RWPE2 (cell line): ENCODE results near the gene ABAT.

Source experiments
- ATAC-seq: fragments of 200-7000 bp; cut with Tn5 transposase; 3 replicates; pipeline ENCODE4 v1.9.1; 2021; ENCODE audit warnings: low read depth
- DNase-seq: peaks from one replicate; pipeline ENCODE4 v3.0.0-alpha.2; 2020; ENCODE audit warnings: low spot score
- H3K27ac ChIP-seq: fragments of 450-650 bp; 2 replicates; pipeline ENCODE4 v1.5.1; 2017; ENCODE audit warnings: mild to moderate bottlenecking; ENCODE audit not compliant: poor library complexity, severe bottlenecking
- H3K27me3 ChIP-seq: fragments of 250-450 bp; sonication (Bioruptor Pico); 2 replicates; pipeline ENCODE4 v1.5.1; 2021; ENCODE audit warnings: mild to moderate bottlenecking, moderate library complexity; ENCODE audit not compliant: insufficient read depth, poor library complexity, severe bottlenecking
- H3K36me3 ChIP-seq: fragments of 250-450 bp; sonication (Bioruptor Pico); 2 replicates; pipeline ENCODE4 v1.5.1; 2020; ENCODE audit warnings: low read depth, mild to moderate bottlenecking, moderate library complexity
- H3K4me1 ChIP-seq: fragments of 250-450 bp; sonication (Bioruptor Pico); 2 replicates; pipeline ENCODE4 v1.5.1; 2021; ENCODE audit warnings: mild to moderate bottlenecking, moderate library complexity; ENCODE audit not compliant: insufficient read depth, poor library complexity, severe bottlenecking
- H3K4me3 ChIP-seq: fragments of 250-450 bp; sonication (Bioruptor Pico); 2 replicates; pipeline ENCODE4 v1.5.1; 2021; ENCODE audit warnings: mild to moderate bottlenecking, moderate library complexity; ENCODE audit not compliant: severe bottlenecking
- H3K9me3 ChIP-seq: fragments of 250-450 bp; sonication (Bioruptor Pico); 2 replicates; pipeline ENCODE4 v1.5.1; 2021; ENCODE audit warnings: mild to moderate bottlenecking, moderate library complexity; ENCODE audit not compliant: severe bottlenecking
- TF ChIP-seq, protein P1 (sequence below): fragments of 450-650 bp; IDR thresholded peaks from one replicate; pipeline ENCODE4 v1.5.1; 2017; ENCODE audit warnings: mild to moderate bottlenecking, moderate library complexity; ENCODE audit not compliant: poor library complexity, severe bottlenecking

The ABAT gene

DNA sequence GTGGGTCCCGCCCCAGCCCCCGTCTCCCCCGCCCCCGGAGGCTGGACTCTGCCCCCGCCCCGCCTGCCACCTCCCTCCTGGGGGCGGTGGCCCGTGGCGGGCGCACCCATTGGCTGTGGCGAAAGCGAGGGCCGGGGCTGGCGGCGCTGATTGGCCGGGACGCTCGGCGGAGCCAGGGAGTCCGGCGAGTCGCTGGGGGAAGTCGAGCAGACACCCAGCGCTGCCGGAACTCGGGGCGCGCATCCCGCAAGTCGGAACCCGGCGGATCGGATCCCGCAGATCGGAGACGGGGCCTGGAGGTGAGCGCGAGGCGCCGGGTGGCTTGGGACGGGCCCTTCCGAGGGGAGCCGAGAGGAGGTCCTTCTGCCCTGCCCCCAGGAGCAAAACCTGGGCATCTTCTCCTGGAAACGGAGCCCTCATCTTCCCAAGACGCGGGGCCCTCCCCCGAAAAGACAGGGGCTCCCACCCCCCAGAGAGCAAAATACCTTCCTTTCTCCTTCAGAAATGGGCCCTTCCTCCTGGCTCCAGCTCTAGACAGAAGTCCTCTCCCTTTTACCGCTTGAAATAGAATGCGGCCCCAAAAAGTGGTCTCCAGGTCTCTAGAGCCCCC lies at the start of gene ABAT:
TSS of gene ABAT (plus strand) at position 205 of the 610 bp plus-strand sequence. CDS start 61,123 bp downstream, outside the sequence.
- no peaks in the 10 kb centered on the region for H3K36me3 ChIP-seq
- H3K4me1 ChIP-seq, result peaks cover 37% of the 10 kb centered on the region
- H3K4me3 ChIP-seq, result peak within 1 kb of the TSS; percentile 45
- peaks cover under 1% of the 10 kb centered on the region for H3K9me3 ChIP-seq
- DNase-seq (peak; percentile 88), ATAC-seq (peak; percentile 82)
- TF ChIP-seq, protein P1, sequence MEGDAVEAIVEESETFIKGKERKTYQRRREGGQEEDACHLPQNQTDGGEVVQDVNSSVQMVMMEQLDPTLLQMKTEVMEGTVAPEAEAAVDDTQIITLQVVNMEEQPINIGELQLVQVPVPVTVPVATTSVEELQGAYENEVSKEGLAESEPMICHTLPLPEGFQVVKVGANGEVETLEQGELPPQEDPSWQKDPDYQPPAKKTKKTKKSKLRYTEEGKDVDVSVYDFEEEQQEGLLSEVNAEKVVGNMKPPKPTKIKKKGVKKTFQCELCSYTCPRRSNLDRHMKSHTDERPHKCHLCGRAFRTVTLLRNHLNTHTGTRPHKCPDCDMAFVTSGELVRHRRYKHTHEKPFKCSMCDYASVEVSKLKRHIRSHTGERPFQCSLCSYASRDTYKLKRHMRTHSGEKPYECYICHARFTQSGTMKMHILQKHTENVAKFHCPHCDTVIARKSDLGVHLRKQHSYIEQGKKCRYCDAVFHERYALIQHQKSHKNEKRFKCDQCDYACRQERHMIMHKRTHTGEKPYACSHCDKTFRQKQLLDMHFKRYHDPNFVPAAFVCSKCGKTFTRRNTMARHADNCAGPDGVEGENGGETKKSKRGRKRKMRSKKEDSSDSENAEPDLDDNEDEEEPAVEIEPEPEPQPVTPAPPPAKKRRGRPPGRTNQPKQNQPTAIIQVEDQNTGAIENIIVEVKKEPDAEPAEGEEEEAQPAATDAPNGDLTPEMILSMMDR, result no peak
- H3K27ac ChIP-seq, result peak within 1 kb of the TSS; percentile 95
- no peaks in the 10 kb centered on the region for H3K27me3 ChIP-seq

DNA sequence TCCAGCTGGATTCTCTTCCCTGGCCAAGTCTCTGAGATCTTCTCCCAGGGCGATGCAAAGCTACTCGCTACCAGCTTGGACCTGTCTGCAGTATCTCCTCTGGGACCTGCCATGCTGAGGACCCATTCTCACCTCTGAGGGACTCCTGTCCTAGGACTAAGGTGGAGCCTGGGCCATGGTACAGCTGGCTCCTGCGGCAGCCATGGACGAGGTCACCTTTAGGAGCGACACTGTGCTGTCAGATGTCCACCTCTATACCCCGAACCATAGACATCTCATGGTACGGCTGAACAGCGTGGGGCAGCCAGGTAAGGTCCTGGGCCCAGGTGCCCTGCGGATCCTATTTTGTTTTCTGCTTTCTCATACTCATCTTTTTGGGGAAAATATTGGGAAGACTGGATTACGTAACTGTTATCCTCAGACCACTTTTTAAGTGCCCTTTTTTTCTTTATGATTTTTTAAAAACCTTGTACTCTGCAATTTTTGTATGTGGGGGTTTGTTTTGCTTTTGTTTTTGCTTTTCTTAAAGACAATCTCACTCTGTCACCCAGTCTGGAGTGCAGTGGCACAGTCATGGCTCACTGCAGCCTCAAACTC lies 48.8 kb upstream of the ABAT start:
- Histone ChIP-seq H3K27me3 (no peaks in the 10 kb centered on the region), H3K9me3 (no peaks in the 10 kb centered on the region), H3K4me3 (no peak overlapping the region), H3K4me1 (peaks cover 14% of the 10 kb centered on the region), H3K36me3 (peaks cover 68% of the 10 kb centered on the region), H3K27ac (no peak overlapping the region)
- ATAC-seq, result no peak
- DNase-seq, result no peak
- TF ChIP-seq, protein P1, result no peak

DNA sequence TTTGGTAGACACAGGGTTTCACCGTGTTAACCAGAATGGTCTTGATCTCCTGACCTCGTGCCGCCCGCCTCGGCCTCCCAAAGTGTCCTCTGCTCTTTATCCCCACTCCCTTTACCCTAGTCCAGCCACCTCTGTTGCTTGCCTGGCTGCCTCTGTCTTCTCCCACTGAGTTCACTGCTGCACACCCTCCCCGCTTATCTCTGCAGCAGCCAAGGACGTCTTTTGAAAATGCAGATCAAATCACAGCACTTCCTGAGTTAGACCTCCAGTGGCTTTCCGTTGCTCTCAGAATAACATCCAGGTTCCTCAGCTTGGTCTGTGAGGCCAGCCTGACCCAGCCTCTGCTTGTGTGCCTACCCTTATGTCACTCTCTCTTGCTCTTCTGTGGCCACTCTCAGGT lies 47.5 kb upstream of the ABAT start:
- TF ChIP-seq, protein P1, result no peak
- Histone ChIP-seq H3K27me3 (no peaks in the 10 kb centered on the region), H3K27ac (no peak overlapping the region), H3K4me3 (no peak overlapping the region), H3K4me1 (peaks cover 11% of the 10 kb centered on the region), H3K9me3 (no peaks in the 10 kb centered on the region), H3K36me3 (peaks cover 80% of the 10 kb centered on the region)
- no peak for ATAC-seq
- no peak for DNase-seq

DNA sequence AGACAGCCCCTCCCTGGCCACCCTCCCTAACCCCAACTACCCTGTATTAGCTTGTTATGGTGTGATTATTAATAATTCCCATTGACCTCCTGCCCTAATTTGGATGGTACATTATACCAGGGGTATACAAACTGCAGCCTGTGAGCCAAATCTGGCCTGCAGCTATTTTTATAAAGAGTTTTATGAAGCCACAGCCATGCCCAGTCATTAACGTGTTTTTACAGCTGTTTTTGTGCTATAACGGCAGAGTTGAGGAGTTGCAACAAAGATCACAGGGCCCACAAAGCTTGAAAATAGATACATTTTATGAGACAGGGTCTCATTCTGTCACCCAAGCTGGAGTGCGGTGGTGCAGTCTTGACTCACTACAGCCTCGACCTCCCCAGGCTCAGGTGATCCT lies 47.0 kb upstream of the ABAT start:
- ATAC-seq (no peak), DNase-seq (no peak)
- no peak overlapping the region for H3K27ac ChIP-seq
- H3K4me1 ChIP-seq, result peaks cover 10% of the 10 kb centered on the region
- H3K36me3 ChIP-seq, result peaks cover 85% of the 10 kb centered on the region
- TF ChIP-seq, protein P1, result no peak
- H3K9me3 ChIP-seq, result no peaks in the 10 kb centered on the region
- no peaks in the 10 kb centered on the region for H3K27me3 ChIP-seq
- no peak overlapping the region for H3K4me3 ChIP-seq
